Activated CD4-positive, alpha-beta T cell treated with anti-CD3 and anti-CD28 coated beads, Interleukin-2, amount 50 U/mL, for 16 hours (primary cell): ENCODE measurements around the gene PER3.

ENCODE experiments used
- DNase-seq: peaks from one replicate; pipeline ENCODE4 v3.0.0-alpha.2; 2020

PER3 gene

GRCh38 chr1:7878027-7878426 is 93.9 kb downstream of the PER3 start:
- DNase-seq, result no peak

GRCh38 chr1:7879228-7879627 is 95.1 kb downstream of the PER3 start:
- DNase-seq, result no peak

- no peak for DNase-seq
Observed at GRCh38 chr1:7884757-7885156, 100.7 kb downstream of the PER3 start.

GRCh38 chr1:7885513-7886404 is 101.7 kb downstream of the PER3 start:
- peak; percentile 9 for DNase-seq

- DNase-seq, result no peak
Observed at GRCh38 chr1:7886405-7886745, 102.3 kb downstream of the PER3 start.

- DNase-seq, result no peak
Observed at GRCh38 chr1:7888248-7889081, 104.4 kb downstream of the PER3 start.

GRCh38 chr1:7890853-7891252 is 106.8 kb downstream of the PER3 start:
- DNase-seq, result no peak

GRCh38 chr1:7891804-7892203 is 107.7 kb downstream of the PER3 start:
- no peak for DNase-seq

GRCh38 chr1:7893529-7894180 is 109.6 kb downstream of the PER3 start:
- no peak for DNase-seq
